ENCODE data around the gene B3GAT1. TPM values are rescaled to one million over a fixed set of nuclear protein-coding genes. Genes with fewer than 3 reads are reported as not detected.

B3GAT1 gene
- polyA plus RNA-seq, 1 of the 3 experiments (the other 2 are of a cell fraction): 0.15 TPM

DNA sequence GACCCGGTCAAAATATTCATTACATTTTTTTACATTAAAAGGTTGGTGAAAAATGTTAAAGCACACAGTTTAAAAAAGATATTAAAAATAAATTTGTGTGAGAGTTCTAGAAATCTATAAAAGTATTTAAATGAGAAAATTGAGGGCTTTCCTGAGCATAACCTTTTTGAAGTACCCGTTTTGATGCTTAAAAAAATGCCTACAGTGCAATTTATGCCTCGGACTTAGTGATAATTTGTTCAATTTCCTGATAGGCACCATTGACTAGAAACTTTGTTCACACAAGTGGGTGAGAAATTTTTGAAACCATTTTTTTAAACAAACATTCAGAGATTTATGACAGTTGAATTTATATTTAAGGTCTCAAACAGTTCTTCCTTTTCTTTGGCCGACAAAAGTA lies 29.7 kb upstream of the B3GAT1 start:
- no peaks in the 10 kb centered on the region for H3K27me3 ChIP-seq (ENCODE audit: insufficient read depth)
- no peak overlapping the region for H3K4me3 ChIP-seq (ENCODE audit: low read depth in 2 of 2, low read length in 1 of 2)
- H3F3A ChIP-seq (replicated peaks; ENCODE audit: insufficient read depth): no peaks in the 10 kb centered on the region
- H3K9ac ChIP-seq: no peak overlapping the region
- no peak overlapping the region for H2AFZ ChIP-seq (ENCODE audit: low read depth)
- H3K9me2 ChIP-seq: no peaks in the 10 kb centered on the region
- H4K20me1 ChIP-seq (ENCODE audit: insufficient read depth): no peaks in the 10 kb centered on the region
- POLR2A ChIA-PET: no interaction called here
- WGBS (ENCODE audit: low lambda C conversion rate): 31% methylated on average over 4 of the region's 4 CpGs
- no peaks in the 10 kb centered on the region for H3K36me3 ChIP-seq (replicated peaks in 1 of 2; ENCODE audit: control insufficient read depth in 1 of 2, insufficient read depth in 2 of 2, low read length in 1 of 2)
- H3K27ac ChIP-seq (ENCODE audit: low read depth in 2 of 2, low read length in 1 of 2): no peak overlapping the region
- no peaks in the 10 kb centered on the region for H3K9me3 ChIP-seq
- no peak for DNase-seq
- no peaks in the 10 kb centered on the region for H3K79me2 ChIP-seq (ENCODE audit: insufficient read depth)
- CTCF ChIA-PET: no interaction called here
- no peak overlapping the region for H3K4me2 ChIP-seq
- H3K4me1 ChIP-seq (ENCODE audit: control insufficient read depth in 1 of 2, insufficient read depth in 2 of 2, low read depth in 1 of 2, low read length in 1 of 2): peaks cover 0 to 26% of the 10 kb centered on the region in 2 experiments; a peak in 1 of 4 replicates
- TF ChIP-seq, protein P1, sequence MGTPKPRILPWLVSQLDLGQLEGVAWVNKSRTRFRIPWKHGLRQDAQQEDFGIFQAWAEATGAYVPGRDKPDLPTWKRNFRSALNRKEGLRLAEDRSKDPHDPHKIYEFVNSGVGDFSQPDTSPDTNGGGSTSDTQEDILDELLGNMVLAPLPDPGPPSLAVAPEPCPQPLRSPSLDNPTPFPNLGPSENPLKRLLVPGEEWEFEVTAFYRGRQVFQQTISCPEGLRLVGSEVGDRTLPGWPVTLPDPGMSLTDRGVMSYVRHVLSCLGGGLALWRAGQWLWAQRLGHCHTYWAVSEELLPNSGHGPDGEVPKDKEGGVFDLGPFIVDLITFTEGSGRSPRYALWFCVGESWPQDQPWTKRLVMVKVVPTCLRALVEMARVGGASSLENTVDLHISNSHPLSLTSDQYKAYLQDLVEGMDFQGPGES (IDR thresholded peaks at IDR 0.05; ENCODE audit: low read depth, low read length): no peak
- TF ChIP-seq MXI1 (IDR thresholded peaks at IDR 0.05; ENCODE audit: low read depth, low read length) (no peak), FOXJ3 (CRISPR knock-in tag; IDR thresholded peaks at IDR 0.05) (no peak), POLR2AphosphoS5 (IDR thresholded peaks at IDR 0.05; ENCODE audit: low read depth, low read length) (no peak), GABPA (IDR thresholded peaks at IDR 0.05; ENCODE audit: low read depth) (no peak), YY1 (IDR thresholded peaks at IDR 0.05; ENCODE audit: low read depth) (no peak), RCOR1 (IDR thresholded peaks at IDR 0.05; ENCODE audit: low read length) (no peak), EZH2phosphoT487 (IDR thresholded peaks at IDR 0.05; ENCODE audit: borderline replicate concordance, low read depth) (no peak), MEF2A (IDR thresholded peaks at IDR 0.05; ENCODE audit: borderline replicate concordance, low read depth) (no peak), USF1 (IDR thresholded peaks at IDR 0.05; ENCODE audit: borderline replicate concordance, low read depth) (no peak), TCF12 (IDR thresholded peaks at IDR 0.05) (no peak), USF2 (IDR thresholded peaks at IDR 0.05; ENCODE audit: borderline replicate concordance, low read depth, low read length) (no peak), SIN3A (IDR thresholded peaks at IDR 0.05; ENCODE audit: borderline replicate concordance, low read depth, low read length) (no peak), RXRA (IDR thresholded peaks at IDR 0.05; ENCODE audit: borderline replicate concordance, low read depth) (no peak), REST (IDR thresholded peaks at IDR 0.05; ENCODE audit: low read depth, low read length) (no peak), TAF1 (IDR thresholded peaks at IDR 0.05; ENCODE audit: borderline replicate concordance, low read depth, low read length) (no peak), EP300 (IDR thresholded peaks at IDR 0.05; ENCODE audit: borderline replicate concordance in 1 of 2, low read depth in 1 of 2, low read length in 1 of 2) (no peak), ELF1 (IDR thresholded peaks at IDR 0.05) (no peak)
- TF ChIP-seq, protein P2, sequence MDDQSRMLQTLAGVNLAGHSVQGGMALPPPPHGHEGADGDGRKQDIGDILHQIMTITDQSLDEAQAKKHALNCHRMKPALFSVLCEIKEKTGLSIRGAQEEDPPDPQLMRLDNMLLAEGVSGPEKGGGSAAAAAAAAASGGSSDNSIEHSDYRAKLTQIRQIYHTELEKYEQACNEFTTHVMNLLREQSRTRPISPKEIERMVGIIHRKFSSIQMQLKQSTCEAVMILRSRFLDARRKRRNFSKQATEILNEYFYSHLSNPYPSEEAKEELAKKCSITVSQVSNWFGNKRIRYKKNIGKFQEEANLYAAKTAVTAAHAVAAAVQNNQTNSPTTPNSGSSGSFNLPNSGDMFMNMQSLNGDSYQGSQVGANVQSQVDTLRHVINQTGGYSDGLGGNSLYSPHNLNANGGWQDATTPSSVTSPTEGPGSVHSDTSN (IDR thresholded peaks at IDR 0.05): no peak
- TF ChIP-seq, protein P3, sequence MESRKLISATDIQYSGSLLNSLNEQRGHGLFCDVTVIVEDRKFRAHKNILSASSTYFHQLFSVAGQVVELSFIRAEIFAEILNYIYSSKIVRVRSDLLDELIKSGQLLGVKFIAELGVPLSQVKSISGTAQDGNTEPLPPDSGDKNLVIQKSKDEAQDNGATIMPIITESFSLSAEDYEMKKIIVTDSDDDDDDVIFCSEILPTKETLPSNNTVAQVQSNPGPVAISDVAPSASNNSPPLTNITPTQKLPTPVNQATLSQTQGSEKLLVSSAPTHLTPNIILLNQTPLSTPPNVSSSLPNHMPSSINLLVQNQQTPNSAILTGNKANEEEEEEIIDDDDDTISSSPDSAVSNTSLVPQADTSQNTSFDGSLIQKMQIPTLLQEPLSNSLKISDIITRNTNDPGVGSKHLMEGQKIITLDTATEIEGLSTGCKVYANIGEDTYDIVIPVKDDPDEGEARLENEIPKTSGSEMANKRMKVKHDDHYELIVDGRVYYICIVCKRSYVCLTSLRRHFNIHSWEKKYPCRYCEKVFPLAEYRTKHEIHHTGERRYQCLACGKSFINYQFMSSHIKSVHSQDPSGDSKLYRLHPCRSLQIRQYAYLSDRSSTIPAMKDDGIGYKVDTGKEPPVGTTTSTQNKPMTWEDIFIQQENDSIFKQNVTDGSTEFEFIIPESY (IDR thresholded peaks at IDR 0.05; ENCODE audit: borderline replicate concordance, low read depth): no peak

Measured in SK-N-SH (cell line).